Neural progenitor cell (in vitro differentiated cells): ENCODE data around the gene OPRL1. TPM values are rescaled to one million over a fixed set of nuclear protein-coding genes. Genes with fewer than 3 reads are reported as not detected.
"Not testable (repeated sequence)": the region's sequence is repeated elsewhere in the genome, so short reads cannot be mapped to it uniquely, and the experiment has no call there.

Experiments used
- DNase-seq: peaks from one replicate; pipeline ENCODE4 v3.0.0-alpha.2; 2016; ENCODE audit warnings: low spot score
- H2AFZ ChIP-seq: fragments of 200-600 bp; sonication (generic); replicated peaks from 2 replicates; pipeline ENCODE4 v1.6.1; 2016; ENCODE audit warnings: antibody characterized with exemption
- H3F3A ChIP-seq: fragments of 200-600 bp; sonication (generic); 2 replicates; pipeline ENCODE4 v1.6.1; 2016; ENCODE audit warnings: antibody characterized with exemption, low read depth
- H3K27ac ChIP-seq: fragments of 200-600 bp; sonication (generic); 2 replicates; pipeline ENCODE4 v1.5.1; 2016; ENCODE audit warnings: mild to moderate bottlenecking
- H3K27me3 ChIP-seq: fragments of 200-600 bp; sonication (generic); 2 replicates; pipeline ENCODE4 v1.6.1; 2016; ENCODE audit warnings: mild to moderate bottlenecking, moderate library complexity
- H3K36me3 ChIP-seq: fragments of 200-600 bp; sonication (generic); 2 replicates; pipeline ENCODE4 v1.5.1; 2016
- H3K4me1 ChIP-seq: fragments of 200-600 bp; sonication (generic); 2 replicates; pipeline ENCODE4 v1.6.1; 2016; ENCODE audit warnings: mixed run types
- H3K4me2 ChIP-seq: fragments of 200-600 bp; sonication (generic); 2 replicates; pipeline ENCODE4 v1.6.1; 2016
- H3K4me3 ChIP-seq: fragments of 200-600 bp; sonication (generic); 2 replicates; pipeline ENCODE4 v1.5.1; 2016
- H3K79me2 ChIP-seq: fragments of 200-600 bp; sonication (generic); 2 replicates; pipeline ENCODE4 v1.6.1; 2016; ENCODE audit warnings: low read depth
- H3K9ac ChIP-seq: fragments of 200-600 bp; sonication (generic); 2 replicates; pipeline ENCODE4 v1.6.1; 2016
- H3K9me3 ChIP-seq: fragments of 200-600 bp; sonication (generic); 2 replicates; pipeline ENCODE4 v1.5.1; 2016; ENCODE audit warnings: low read depth
- H4K20me1 ChIP-seq: fragments of 200-600 bp; sonication (generic); 2 replicates; pipeline ENCODE4 v1.6.1; 2016; ENCODE audit warnings: low read depth
- H3K27ac Mint-ChIP-seq: 3 replicates; pipeline ENCODE4 v1.8.0; 2021; ENCODE audit warnings: mixed read lengths
- H3K27me3 Mint-ChIP-seq: 2 replicates; pipeline ENCODE4 v1.8.0; 2022; ENCODE audit warnings: low read depth, mild to moderate bottlenecking, inconsistent platforms, moderate library complexity, mixed read lengths; ENCODE audit not compliant: insufficient read depth
- H3K36me3 Mint-ChIP-seq: 3 replicates; pipeline ENCODE4 v1.8.0; 2021; ENCODE audit warnings: mixed read lengths
- H3K4me1 Mint-ChIP-seq: 3 replicates; pipeline ENCODE4 v1.8.0; 2021; ENCODE audit warnings: mixed read lengths
- H3K4me3 Mint-ChIP-seq: 3 replicates; pipeline ENCODE4 v1.8.0; 2021; ENCODE audit warnings: mild to moderate bottlenecking, moderate library complexity, mixed read lengths
- H3K9me3 Mint-ChIP-seq: 3 replicates; pipeline ENCODE4 v1.8.0; 2020; ENCODE audit warnings: mixed read lengths
- CTCF ChIP-seq: fragments of 200-600 bp; sonication (generic); IDR thresholded peaks from 2 replicates; pipeline ENCODE4 v1.5.1; 2017; ENCODE audit warnings: antibody characterized with exemption, mild to moderate bottlenecking
- EZH2 ChIP-seq: fragments of 200-600 bp; sonication (generic); IDR thresholded peaks from 2 replicates; pipeline ENCODE4 v1.6.1; 2017; ENCODE audit warnings: antibody characterized with exemption, mild to moderate bottlenecking, moderate library complexity
- EZH2phosphoT487 ChIP-seq: fragments of 200-600 bp; sonication (generic); IDR thresholded peaks from 2 replicates; pipeline ENCODE4 v1.6.1; 2017; ENCODE audit warnings: antibody characterized with exemption
- total RNA-seq: library from RNA; depleted of rRNA; stranded (reverse); fragments of >200 nt; gene quantifications from 2 replicates; pipeline ENCODE4 v1.2.3, GENCODE V29; 2015; ENCODE audit warnings: low replicate concordance

Gene OPRL1
- total RNA-seq, 1 donor from 2014 or later: 1.3 TPM

- Mint-ChIP-seq H3K36me3 (no peaks in the 10 kb centered on the region), H3K27me3 (peaks cover 23% of the 10 kb centered on the region), H3K4me1 (peaks cover 5% of the 10 kb centered on the region), H3K9me3 (peaks cover 6% of the 10 kb centered on the region), H3K4me3 (no peak overlapping the region), H3K27ac (no peak overlapping the region)
- H3K4me2 ChIP-seq: no peak overlapping the region
- H2AFZ ChIP-seq: no peak overlapping the region
- no peaks in the 10 kb centered on the region for H3K4me1 ChIP-seq
- no peaks in the 10 kb centered on the region for H3K79me2 ChIP-seq
- no peak overlapping the region for H3K4me3 ChIP-seq
- no peak overlapping the region for H3K27ac ChIP-seq
- H4K20me1 ChIP-seq: no peaks in the 10 kb centered on the region
- peaks cover 32% of the 10 kb centered on the region for H3K27me3 ChIP-seq
- H3F3A ChIP-seq: no peaks in the 10 kb centered on the region
- TF ChIP-seq EZH2phosphoT487 (no peak), EZH2 (no peak), CTCF (no peak)
- no peak overlapping the region for H3K9ac ChIP-seq
- DNase-seq: no peak
- no peaks in the 10 kb centered on the region for H3K9me3 ChIP-seq
- H3K36me3 ChIP-seq: no peaks in the 10 kb centered on the region
These were observed 39.9 kb downstream of the OPRL1 start for GRCh38 chr20:64119681-64120341.

- peaks cover 19% of the 10 kb centered on the region for H3K27me3 Mint-ChIP-seq
- Histone ChIP-seq H4K20me1 (no peaks in the 10 kb centered on the region), H3F3A (peaks cover 6% of the 10 kb centered on the region), H3K27ac (no peak overlapping the region), H3K79me2 (no peaks in the 10 kb centered on the region), H3K27me3 (peaks cover 32% of the 10 kb centered on the region), H3K4me3 (no peak overlapping the region), H3K9me3 (no peaks in the 10 kb centered on the region), H3K4me2 (no peak overlapping the region), H3K36me3 (no peaks in the 10 kb centered on the region), H3K9ac (no peak overlapping the region), H3K4me1 (no peaks in the 10 kb centered on the region), H2AFZ (no peak overlapping the region)
- DNase-seq: no peak
- peaks cover 5% of the 10 kb centered on the region for H3K4me1 Mint-ChIP-seq
- H3K27ac Mint-ChIP-seq: no peak overlapping the region
- peaks cover 6% of the 10 kb centered on the region for H3K9me3 Mint-ChIP-seq
- H3K36me3 Mint-ChIP-seq: no peaks in the 10 kb centered on the region
- H3K4me3 Mint-ChIP-seq: no peak overlapping the region
- TF ChIP-seq EZH2: no peak
- TF ChIP-seq CTCF: no peak
- TF ChIP-seq EZH2phosphoT487: no peak
These were observed 41.7 kb downstream of the OPRL1 start for GRCh38 chr20:64121586-64121985.

- not testable (repeated sequence) for H3K27ac ChIP-seq, H3K4me3 Mint-ChIP-seq, H3F3A ChIP-seq, H3K36me3 ChIP-seq, H3K9ac ChIP-seq, H2AFZ ChIP-seq, H3K4me1 Mint-ChIP-seq, H3K9me3 Mint-ChIP-seq, H3K4me2 ChIP-seq, H3K27ac Mint-ChIP-seq, DNase-seq, H3K4me3 ChIP-seq, H4K20me1 ChIP-seq, H3K36me3 Mint-ChIP-seq, H3K4me1 ChIP-seq, H3K79me2 ChIP-seq, H3K9me3 ChIP-seq
- peaks cover 32% of the 10 kb centered on the region for H3K27me3 ChIP-seq
- H3K27me3 Mint-ChIP-seq: peaks cover 19% of the 10 kb centered on the region
These were observed 43.0 kb downstream of the OPRL1 start for GRCh38 chr20:64122927-64123326.

DNA sequence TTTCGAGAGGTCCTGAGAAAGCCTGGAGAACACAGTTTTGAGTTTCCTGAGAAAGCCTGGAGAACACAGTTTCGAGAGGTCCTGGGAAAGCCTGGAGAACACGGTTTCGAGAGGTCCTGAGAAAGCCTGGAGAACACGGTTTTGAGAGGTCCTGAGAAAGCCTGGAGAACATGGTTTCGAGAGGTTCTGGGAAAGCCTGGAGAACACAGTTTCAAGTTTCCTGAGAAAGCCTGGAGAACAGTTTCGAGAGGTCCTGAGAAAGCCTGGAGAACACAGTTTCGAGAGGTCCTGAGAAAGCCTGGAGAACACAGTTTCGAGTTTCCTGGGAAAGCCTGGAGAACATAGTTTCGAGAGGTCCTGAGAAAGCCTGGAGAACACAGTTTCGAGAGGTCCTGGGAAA is 43.6 kb downstream of the OPRL1 start:
- not testable (repeated sequence) for H3F3A ChIP-seq, H3K4me2 ChIP-seq, H3K4me3 Mint-ChIP-seq, H3K79me2 ChIP-seq, H3K4me1 ChIP-seq, H4K20me1 ChIP-seq, H3K36me3 Mint-ChIP-seq, DNase-seq, H3K4me1 Mint-ChIP-seq, H3K9ac ChIP-seq, H3K27ac Mint-ChIP-seq, H3K27ac ChIP-seq, H2AFZ ChIP-seq, H3K4me3 ChIP-seq, H3K36me3 ChIP-seq, H3K9me3 Mint-ChIP-seq, H3K9me3 ChIP-seq
- peaks cover 37% of the 10 kb centered on the region for H3K27me3 ChIP-seq
- H3K27me3 Mint-ChIP-seq: peaks cover 19% of the 10 kb centered on the region
